IPS DF 4.7 (cell line): ENCODE measurements around the gene CEP76.

Experiments
- DNase-seq: peaks from one replicate; pipeline ENCODE4 v3.0.0-alpha.2; 2013; ENCODE audit warnings: low spot score; ENCODE audit errors: extremely low read depth

CEP76 gene

DNA sequence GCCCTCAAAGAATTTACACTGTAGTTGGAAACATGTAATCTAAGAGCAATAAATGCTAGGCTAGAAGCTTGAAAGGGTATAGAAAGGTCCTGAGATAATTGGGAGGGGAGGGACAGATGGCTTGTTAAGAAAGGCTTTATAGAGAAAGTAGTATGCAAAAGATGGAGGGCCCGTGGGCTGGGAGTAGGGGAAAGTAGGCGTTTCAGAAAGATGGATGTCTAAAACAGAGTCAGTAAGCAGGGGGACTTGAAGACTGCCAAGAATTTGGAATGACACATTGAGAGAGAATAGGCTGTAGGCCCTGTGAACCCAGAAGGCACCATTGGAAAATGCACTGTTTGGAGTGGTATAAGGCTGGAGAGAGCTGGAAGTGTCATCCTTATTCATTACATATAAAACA is 1.1 kb upstream of the CEP76 start:
- DNase-seq, result no peak

DNA sequence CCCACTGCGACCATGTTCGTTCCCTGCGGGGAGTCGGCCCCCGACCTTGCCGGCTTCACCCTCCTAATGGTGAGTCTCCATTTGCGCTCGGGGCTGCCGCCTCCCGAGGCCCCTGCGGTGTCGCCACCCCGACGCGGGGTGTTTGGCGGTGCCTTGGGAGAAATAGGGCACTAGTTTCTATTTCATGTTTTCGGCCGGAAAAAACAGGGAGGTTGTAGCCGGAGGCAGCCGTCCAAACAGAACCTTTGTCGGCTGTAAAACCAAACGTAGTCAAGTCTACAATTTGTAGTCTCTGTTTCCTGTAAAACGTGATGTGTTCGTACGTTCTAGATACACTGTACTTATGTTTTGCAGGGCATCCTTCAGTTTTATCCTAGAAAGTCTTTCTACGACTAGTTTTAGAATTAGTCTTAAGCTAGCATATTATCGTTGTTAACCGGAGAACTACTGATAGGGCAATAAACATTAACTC is 609 bp upstream of the CEP76 start:
- DNase-seq, result no peak

DNA sequence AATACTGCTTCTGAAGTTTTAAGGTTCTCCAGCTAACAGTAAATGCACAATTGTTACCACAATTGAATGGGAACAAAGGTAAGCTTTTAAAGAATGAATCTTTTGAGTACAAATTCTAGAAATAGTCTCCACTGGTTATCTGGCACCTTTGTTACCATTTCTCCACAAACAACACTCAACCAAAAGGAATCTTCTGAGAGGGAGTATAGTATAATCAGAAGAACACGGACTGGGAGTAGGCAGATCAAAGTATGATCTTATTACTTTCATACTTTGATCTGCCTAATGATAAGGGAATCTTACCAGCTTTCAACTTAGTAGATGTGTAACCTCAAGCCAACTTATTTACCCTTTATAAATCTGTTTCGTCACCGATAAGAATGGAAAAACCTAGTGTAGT is 1.4 kb downstream of the CEP76 start:
- no peak for DNase-seq

DNA sequence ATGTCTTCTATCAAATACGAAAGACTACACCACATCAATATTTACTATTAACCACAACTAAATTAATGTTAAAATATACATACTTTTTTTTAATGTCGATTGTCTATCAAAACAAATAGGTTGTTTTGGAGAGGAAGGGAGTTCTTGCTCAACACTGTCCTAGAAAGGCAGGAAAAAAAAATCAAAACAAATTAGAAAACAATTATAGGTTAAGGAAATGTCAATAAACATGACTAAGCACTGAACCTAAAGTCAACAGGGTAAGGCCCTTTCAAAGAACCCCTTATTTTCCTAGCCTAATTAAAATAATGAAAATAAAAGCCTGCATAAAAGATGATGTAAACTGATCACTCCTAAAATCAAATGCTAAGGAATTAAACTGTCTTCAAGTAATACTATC is 2.8 kb downstream of the CEP76 start:
- DNase-seq, result no peak

DNA sequence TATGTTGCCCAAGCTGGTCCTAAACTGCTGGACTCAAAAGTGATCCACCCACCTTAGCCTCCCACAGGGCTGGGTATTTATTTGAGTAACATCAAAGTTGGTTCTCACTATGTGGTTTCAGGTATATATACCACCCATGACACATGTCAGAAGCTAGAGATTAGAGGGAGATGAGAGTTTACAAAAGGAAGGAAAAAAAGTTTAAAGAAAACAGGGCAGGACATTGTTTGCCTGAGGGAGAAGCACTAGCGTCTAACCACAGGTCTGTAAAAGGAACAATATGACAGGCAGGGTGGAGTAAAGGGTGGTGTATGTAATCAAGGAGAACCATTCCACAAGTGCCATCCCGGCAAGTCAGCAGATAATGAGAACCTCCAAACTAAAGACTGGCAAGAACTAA is 8.5 kb downstream of the CEP76 start:
- no peak for DNase-seq

DNA sequence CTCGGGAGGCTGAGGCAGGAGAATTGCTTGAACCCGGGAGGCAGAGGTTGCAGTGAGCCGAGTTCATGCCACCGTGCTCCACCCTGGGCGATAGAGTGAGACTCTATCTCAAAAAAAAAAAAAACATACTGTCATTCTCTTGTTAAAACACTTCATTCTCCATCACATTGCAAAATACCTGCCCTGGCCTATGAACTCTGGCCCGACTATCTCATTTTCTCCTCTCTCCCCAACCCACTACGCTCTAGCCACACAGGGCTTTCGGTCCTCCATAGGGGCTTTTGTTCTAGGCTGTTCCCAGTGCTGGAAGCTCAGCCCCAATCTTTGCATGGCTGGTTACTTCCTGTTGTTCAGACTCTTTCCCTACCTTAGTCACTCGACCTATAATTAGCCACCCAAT is 10.3 kb downstream of the CEP76 start:
- DNase-seq, result no peak

DNA sequence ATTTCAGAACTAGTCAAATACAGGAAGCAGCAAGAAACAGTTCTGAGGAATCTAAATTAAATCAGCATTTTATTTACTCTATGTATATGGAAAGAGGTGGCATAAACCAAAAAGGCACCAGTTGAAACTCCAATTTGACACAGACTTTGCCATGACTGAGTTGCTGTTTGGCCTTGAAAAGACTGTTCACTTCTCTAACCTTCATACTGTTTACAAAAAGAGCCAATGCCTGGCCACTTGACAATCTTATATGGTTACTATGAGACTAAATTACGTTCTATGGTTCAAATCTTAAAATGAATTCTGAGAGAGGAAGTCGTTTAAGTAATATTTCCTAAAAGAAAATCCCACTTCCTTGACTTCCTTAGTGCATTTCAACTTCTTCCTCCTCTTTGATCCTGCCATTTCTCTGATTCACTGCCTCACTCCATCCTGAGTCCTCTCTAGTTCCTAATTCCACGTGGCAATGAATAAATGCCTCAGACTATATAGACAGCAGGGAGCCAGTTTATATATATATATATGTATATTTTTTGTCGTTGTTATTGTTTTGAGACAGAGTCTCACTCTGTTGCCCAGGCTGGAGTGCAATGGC is 13.2 kb downstream of the CEP76 start:
- DNase-seq, result no peak

DNA sequence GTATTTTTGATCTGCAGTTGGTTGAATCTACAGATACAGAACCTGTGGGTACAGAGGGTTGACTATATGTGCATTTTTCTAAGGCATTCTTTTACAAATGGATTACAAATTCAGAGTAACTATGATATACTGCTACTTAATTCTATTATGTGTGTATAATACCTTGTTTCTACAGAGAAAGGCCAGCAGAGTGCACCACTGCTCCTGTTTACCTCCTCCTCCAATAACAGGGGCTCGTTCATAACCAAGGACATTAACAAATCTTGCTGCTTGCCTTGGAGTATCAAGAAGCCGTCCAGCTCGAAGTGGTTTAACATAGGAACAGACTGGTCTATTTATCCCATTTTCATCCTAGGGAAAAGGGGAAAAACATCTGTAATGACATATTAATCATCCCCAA is 16.4 kb downstream of the CEP76 start:
- no peak for DNase-seq

DNA sequence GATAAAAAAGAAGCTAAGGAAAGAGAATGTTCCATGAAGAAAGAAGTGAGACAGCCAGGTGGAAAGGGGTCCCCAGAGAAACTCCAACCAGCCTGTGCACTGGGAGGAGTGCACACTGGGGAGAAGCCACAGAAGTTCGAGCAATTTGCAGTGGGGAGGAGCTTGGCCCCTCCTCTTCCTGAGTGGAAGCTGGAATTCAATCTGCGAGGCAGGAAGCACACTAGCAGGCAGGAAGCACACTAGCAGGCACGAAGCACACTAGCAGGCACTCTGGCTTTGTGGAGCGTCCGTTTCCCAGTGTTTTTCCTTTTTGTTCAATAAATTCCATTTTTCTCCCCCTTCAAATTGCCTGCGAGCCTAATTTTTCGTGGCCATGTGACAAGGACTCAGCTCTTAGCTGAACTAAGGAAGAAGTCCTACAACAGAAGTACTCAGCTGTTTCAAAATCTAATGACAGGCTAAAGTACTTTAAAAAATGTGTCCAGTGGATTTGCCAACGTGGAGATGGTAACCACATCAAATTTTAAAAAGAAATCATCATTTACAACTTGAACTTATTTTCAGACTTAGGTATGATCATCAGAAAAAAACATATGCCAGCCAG is 23.2 kb downstream of the CEP76 start:
- DNase-seq, result no peak

DNA sequence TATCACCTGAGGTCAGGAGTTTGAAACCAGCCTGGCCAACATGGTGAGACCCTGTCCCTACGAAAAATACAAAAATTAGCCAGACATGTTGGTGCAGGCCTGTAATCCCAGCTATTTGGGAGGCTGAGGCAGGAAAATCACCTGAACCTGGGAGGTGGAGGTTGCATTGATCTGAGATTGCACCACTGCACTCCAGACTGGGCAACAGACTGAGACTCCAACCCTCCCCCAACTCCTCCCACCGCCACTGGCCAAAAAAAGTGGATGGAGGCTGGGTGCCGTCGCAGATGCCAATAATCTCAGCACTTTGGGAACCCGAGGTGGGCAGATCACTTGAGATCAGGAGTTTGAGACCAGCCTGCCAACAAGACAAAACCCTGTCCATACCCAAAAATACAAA is 34.5 kb downstream of the CEP76 start:
- DNase-seq, result no peak

DNA sequence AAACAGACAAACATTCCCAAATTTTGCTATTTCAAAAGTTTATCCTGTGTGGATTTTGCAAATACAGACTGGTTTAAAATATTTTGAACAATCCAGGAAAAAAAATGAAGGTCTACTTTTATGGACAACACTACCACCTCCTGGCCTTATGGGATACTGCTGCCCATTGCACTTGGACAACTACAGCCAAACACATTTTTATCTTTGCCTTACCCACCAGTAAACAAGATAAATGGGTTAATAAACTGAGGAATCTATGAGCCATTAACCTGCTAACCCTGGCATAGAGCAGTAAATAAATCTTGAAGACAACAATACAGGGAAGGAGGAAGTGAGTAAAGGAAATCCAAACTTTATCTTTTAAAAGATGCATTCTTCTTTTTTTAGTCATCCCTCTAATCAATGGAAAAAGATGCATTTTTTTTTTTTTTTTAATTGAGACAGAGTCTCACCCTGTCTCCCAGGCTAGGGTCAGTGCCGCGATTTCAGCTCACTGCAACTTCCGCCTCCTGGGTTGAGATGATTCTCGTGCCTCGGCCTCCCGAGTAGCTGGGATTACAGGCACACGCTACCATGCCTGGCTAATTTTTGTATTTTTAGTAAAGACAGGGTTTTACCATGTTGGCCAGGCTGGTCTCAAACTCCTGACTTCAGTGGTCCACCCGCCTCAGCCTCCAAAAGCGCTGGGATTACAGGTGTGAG is 42.5 kb downstream of the CEP76 start:
- DNase-seq, result no peak

DNA sequence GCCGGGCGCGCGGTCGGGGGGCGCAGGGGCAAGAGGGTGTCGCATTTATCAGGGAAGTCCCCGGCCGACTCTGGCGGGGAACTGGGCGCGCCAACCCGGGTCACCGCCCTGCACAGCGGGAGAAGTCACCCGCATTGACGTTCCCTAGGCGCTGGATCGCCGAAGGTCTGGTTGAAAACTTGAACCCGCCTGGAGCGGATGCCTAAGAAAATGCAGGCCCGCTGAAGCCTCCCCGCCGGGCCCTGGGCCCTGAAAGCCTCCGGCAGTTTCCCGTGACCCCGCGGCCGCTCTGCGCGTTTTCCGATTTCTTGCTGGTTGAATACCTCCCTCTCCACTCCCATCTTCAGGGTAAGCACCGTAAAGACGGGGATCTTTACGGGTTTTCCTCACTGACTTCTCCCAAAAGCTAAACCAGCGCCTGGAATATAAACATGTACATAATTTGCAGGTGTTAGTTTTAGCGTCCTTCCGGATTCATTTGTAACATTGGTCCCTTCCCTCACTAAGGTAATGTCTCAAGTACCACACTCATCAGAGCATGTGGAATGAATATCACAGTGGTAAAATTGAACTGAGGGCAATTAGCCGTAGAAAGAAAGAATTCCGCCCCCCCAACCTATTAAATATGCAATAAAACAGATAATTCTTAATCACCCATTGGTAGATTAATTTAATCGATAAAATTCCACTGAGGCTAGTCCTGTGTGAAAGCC is 43.9 kb downstream of the CEP76 start:
- DNase-seq, result no peak

DNA sequence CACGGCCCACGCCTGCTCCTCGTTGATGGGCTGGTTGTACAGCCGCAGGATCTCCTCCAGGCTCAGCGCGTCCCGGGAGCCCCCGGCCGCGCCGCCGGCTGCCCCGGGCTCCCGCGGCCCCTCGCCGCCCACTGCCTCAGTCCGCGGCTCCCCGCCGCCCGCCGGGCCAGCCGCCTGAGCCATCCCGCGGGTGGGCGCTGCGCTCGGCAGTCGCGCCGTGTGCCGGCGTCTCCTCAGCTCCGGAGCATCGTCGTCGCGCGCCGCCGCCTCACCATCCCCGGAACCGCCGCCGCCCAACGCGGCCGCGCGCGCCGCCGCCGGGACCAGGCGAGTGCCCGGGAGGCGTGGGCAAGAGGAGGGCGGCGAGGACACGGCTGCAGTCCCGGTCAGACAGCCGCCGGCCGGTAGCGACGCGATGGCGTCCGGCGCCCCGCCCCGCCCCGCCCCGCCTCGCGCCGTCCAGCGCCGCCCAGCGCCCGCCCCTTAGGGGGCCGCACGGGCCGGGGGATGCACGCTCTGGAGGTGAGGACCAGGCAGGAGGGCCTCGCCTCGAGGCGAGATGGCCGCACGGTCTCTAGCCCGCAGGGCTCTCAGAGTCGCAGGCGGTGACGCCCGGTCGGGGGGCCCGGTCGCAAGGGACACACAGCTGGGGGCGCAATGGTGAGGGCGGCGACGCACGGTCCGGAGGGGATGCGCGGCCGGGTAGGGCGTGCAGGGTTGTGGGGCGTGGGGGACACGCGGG is 44.7 kb downstream of the CEP76 start, which contains the start of gene SPIRE1:
Gene SPIRE1, minus strand, starts transcription at position 424 of the 742 bp plus-strand sequence. Its CDS starts 241 bp downstream, at position 183.
- no peak for DNase-seq

DNA sequence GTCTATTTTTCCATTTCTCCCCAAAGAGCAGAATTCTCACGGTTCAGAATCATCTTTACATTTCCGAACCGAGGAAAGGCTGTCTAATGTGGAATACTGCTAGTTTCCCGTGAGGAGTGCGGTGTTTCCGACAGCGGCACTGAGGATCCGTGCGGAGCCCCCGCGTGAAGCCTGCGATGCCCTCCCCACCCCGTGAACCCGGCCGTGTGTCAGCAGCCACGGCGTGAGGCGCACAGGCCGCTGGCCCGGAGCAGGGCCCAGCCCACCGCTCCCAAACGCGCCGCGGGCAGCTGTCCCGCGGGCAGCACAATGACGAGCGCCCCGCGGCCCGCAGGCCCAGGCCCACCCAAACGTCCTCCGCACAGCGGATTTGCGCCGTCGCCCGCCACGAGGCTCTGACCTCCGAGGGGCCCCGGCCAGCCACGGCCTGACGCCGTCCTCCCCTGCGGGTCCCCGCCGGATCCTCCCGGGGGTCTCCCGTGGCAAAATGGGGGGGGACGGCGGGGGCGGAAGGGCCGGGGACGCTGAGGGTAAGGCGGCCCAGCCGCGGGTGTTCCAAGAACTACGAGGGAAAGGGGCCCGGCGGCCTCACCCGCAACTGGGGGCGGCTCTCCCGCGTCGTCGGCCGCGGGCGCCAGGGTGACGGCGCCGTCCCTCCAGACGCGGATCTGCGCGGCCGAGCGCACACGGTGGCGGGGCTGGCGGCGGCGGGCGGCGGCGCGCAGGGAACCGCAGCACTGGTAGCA is 45.4 kb downstream of the CEP76 start:
- no peak for DNase-seq

DNA sequence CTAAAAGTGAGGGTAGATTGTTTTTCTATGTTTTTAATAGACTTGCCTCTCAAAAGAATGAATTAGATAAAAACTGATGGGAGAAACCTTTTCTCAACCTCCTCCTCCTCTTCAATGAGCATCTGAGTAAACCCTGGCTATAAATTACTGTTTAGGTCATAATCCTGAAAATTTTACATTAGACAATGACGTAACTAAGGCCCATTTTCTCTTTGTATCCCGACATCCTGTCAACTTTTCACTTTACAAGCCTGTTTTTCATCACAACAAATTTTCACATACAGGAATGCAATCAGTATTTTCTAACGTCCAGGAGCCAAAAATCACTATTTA is 46.0 kb downstream of the CEP76 start:
- DNase-seq, result no peak

DNA sequence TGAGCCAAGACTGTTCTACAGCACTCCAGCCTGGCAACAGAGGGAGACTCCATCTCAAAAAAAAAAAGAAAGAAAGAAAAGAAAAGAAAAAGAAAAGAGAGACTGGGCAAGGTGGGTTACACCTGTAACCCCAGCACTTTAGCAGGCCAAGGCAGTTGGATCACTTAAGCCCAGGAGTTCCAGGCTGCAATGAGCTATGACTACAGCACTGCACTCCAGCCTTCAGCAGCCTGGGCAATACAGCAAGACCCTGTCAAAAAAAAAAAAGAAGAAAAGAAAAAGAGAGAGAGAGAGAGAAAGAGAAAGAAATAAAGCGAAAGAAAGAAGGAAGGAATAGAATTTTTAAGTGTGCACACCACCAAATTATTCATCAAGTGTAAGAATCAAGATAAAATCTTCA is 47.6 kb downstream of the CEP76 start:
- DNase-seq, result no peak

DNA sequence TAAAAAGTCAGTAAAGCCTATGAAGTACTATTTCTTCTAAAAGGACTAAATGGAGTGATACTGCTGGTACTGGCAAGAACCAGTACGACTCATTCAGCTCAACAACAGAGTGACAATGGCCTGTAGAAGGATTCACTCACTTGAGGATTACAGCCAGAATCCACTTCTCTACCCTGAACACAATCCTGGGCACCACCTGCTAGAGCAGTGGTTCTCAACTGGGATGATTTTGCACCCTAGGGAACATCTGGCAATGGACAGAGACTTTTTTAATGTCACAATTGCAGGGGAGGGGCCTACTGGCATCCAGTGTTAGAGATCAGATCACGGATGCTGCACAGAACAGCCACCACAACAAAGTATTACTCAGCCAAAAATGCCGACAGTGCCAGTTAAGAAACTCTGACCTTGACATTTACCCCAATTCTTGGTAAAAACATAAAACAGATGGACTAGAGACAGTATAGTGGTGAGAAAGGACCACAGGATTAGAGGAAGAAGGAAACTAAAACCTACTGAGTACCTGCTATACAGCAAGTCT is 49.6 kb downstream of the CEP76 start:
- DNase-seq, result no peak

DNA sequence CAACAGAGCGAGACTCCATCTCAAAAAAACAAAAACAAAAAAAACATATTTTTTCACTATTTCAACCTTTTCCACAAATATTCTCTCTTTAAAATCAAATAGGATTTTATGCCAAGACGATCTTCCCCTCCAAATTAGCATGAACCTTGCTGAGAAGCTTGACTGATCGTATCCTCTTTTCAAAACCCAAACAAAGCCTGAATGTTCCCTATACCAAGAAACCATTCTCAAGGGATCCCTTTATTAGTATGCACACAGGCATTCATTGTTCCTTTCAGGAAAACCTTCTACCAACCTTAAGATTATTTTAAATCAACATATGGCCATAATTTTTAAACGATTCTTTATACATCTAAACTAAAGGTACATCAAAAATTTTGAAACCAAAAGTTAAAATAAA is 50.9 kb downstream of the CEP76 start:
- no peak for DNase-seq

DNA sequence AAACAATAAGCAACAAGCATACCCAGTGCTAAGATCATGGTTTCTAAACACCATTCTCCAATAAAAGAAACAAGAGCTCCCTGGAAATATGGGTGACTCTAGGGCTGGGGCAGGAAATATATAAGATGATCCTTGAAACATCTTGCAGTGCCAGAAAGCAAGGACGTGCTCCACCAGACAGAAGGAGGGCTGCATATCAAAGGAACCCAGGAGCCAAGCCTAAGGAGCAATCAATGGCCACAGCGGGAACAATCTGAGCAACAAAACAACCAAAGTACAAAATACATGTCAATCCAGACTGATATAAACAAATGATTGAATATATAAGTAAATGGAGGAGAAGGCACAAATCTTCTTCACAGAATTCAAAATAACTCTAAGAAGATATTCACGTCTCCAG is 54.8 kb downstream of the CEP76 start:
- no peak for DNase-seq

DNA sequence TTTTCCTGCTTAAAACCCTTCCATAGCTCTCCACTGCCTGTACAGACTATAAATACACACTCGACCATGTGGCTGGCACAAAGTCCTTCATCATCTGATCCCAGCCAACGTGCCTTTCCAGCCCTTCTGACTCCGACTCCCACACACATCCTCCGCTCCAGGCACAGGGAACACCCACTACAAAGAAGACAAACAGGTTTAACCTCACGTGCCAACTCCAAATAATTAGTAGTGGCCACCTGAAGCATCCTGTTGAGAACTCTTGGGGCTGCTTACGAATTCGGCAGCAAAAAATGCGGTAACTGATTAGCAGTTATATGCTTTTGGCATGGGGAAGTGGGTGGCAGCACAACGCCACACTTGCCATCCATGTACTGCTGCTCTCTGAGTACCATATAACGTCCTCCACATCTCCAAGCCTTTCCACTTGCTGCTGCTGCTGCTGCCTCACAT is 56.7 kb downstream of the CEP76 start:
- no peak for DNase-seq

DNA sequence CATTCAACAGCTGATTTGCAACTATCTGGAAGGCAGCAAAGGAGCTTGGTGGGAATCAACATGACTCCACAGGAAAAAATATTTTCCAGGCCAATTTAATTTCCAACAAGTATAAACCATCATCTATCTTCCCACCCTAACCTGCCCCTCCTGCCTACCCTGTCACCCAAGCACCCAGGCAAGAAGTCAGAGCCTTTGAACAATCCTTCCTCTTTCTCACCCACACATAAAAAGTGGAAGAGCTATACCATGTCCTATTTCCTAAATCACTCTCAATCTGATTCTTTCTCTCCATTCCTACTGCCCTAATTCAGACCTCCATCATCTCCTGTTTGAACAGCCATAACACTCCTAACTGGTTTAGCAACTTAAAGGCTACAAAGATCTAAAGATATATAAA is 57.3 kb downstream of the CEP76 start:
- no peak for DNase-seq
